ENCODE measurements around the gene CTSV. TPM values are rescaled to one million over a fixed set of nuclear protein-coding genes. Genes with fewer than 3 reads are reported as not detected.
"Not testable (repeated sequence)": the region's sequence is repeated elsewhere in the genome, so short reads cannot be mapped to it uniquely, and the experiment has no call there.

Gene CTSV
- polyA plus RNA-seq, 12 donors, result 0.43 to 2.6 (median 0.53) TPM; not detected in 2

GRCh38 chr9:97045300-97045699, 6.4 kb upstream of the CTSV start:
- DNase-seq, result no peak

- DNase-seq, result no peak
These were observed 3.0 kb upstream of the CTSV start for GRCh38 chr9:97041898-97042297.

GRCh38 chr9:97039514-97039860, 545 bp upstream of the CTSV start:
- no peak for DNase-seq

- DNase-seq, result not testable (repeated sequence)
These were observed 15.4 kb downstream of the CTSV start for GRCh38 chr9:97023505-97023904.

DNA sequence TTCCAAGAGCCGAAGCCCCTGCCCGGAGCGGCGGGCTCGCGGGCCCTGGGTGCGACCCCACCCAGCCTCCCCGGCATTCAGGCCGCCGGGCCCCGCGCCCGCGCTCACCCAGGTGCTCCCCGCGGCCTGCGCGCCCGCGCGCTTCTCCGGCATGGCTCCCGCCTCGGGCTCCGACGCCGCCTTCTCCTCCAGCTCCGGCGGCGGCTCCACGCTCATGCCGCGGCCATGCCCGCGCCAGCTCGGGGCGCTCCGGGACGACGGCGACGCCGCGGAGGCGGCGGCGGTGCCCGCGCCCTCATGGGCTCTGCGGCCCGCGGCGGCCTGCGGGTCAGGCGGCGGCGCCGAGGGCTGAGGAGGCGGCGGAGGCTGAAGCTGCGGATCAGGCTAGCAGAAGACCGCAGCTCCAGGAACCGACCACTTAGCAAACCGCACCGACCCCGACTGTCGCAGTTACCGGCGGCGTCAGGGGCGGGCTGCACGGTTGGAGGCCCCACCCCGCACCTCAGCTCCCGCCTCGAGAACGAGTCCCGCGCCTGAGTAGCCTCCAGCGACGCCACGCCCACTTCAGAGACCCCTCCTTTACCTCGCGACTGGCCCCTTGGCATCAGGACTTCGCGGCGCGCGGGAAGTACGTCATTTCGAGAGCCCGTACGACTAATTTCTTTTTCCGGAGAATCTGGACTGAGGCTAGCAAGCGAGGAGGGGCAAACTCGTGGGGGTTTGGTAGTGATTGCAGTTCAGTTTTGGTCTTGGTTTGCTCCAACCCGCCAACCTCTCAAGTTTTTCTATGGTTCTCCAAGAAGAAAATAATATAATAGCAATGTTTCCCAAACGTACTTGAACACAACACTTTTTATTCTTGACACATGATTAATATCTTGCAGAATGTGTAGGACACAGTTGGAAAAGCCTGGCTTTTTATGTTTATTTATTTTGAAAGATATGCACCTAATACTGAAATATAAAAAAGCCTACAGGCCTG, 25.5 kb downstream of the CTSV start:
- peak; percentile 63 for DNase-seq

DNA sequence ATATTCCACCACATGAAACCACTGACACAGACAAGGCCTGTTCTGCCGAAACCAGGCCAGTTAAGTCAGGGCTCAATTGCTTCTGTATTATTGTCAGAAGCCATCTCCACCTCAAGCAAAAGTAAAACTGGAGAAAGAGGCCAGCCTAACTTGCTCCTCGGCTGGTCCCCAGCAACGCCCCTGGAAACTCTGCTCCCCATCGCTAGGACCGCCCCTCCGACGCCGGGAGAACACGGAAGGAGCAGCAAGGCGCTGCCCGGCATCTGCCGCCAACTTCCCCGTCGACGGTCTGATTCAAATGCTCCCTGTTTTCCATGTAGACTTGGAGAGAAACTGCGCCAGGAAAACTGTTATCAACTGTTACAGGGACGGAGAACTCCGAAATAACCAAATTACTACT, 26.3 kb downstream of the CTSV start:
- DNase-seq, result peak; percentile 11

DNA sequence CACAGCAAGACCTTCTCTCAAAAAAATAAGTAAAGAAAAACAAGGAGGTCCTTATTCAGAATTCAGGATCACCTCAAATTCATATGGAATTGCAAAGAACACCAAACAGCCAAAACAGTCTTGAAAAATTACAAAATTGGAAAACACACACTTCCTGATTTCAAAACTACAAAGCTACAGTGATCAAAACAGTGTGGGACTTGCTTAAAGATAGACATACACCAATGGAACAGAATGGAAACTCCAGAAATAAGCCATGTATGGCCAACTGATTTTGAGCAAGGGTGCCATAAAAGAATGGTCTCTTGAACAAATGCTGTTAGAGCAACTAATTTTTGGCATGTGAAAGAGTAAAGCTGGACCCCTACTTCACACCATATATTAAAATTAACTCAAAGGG, 36.7 kb downstream of the CTSV start:
- DNase-seq, result not testable (repeated sequence)

DNA sequence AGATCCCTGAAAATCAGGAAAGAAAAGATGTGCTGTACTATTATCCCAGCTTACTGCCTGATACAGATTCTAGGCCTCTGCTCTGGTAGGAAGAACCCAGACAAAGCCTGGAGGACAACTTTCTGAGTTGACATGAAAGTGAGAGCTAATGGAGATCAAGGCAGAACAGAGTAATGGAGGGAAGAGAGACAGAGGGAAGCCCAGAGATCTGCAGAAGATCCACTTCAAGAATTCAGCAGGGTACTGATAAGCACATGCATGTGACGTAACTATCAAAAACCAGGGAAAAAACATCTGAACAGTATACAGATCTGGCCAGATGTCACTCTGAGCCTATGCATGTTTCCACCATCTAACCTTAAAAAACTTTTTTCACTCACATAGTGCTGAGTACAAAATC, 37.6 kb downstream of the CTSV start:
- DNase-seq, result not testable (repeated sequence)

- DNase-seq, result not testable (repeated sequence)
These were observed 38.7 kb downstream of the CTSV start for GRCh38 chr9:97000139-97000787.

GRCh38 chr9:96999733-97000132, 39.2 kb downstream of the CTSV start:
- DNase-seq, result not testable (repeated sequence)

DNA sequence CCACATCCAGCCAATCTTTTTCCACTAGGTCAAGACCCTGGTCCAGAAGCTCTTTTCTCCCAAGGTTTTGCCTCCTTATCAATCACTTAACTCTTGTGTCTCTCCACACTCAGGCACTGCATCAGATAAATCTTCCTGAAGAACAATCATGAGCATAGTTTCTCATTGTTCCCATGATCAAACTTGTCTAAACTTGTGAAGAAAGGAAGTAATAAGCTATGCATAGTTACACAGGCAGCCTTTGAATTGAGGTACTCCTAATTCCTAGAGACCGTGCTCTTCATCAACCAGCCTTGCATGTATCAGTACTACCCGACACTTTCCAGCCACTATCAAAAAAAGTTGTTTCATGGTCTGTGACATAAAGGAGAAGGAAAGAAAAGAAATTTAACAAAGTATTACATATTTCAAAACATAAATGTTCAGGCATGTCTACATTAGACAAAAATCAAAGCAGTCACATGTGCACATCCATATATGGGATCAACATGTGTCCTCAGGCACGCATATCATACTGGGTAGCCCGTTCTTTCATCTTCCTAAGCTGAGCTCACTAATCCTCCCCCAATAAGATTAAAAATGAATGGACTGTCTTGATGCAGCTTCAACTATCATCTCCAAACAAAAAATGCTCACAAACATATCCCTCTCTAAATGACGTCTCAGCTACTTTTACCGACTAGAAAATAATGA, 41.8 kb downstream of the CTSV start:
- DNase-seq, result not testable (repeated sequence)

- not testable (repeated sequence) for DNase-seq
These were observed 44.4 kb downstream of the CTSV start for GRCh38 chr9:96994531-96995016.

GRCh38 chr9:96992303-96992702, 46.6 kb downstream of the CTSV start:
- DNase-seq, result not testable (repeated sequence)

DNA sequence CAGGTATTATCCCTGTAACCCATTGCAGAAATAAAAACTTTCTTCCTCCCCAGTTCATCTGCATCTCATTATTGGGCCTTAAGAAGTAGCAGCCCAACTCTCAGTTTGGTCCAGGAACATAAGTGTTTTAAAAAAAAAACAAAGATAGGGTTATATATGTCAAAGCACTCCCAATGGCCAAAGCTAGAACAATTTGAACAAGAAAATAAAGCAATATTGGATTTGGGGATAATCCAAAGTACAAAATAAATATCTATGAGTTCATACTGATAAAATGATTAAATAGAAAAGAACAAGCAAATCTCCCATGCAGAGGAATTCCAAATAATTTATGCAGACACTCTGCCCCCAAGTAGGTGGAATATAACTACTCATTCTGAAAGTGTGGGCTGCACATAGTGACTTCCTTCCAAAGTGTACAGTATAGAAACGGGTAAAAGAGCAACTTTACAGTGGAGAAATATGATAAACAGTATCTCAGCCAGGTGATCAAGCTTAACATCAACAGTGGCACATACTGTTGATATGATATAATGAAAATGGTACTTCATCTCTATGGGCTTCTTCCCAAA, 49.1 kb downstream of the CTSV start:
- not testable (repeated sequence) for DNase-seq

GRCh38 chr9:96984887-96985286, 54.1 kb downstream of the CTSV start:
- not testable (repeated sequence) for DNase-seq

DNA sequence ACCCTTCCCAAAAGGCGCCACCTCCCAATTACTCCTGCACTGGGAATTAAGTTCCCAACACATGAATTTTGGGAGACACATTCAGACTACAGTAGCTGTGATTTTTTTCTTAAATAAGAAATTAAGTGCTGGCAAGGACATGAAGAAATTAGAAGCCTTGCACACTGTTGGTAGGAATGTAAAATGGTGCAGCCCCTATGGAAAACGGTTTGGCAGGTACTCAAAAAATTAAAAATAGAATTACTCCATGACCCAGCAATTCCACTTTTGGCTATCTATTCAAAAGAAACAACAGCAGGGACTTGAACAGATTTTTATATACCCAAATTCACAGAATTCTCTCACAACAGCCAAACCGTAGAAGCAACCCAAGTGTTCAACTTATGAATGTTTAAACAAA, 54.8 kb downstream of the CTSV start:
- DNase-seq, result not testable (repeated sequence)

DNA sequence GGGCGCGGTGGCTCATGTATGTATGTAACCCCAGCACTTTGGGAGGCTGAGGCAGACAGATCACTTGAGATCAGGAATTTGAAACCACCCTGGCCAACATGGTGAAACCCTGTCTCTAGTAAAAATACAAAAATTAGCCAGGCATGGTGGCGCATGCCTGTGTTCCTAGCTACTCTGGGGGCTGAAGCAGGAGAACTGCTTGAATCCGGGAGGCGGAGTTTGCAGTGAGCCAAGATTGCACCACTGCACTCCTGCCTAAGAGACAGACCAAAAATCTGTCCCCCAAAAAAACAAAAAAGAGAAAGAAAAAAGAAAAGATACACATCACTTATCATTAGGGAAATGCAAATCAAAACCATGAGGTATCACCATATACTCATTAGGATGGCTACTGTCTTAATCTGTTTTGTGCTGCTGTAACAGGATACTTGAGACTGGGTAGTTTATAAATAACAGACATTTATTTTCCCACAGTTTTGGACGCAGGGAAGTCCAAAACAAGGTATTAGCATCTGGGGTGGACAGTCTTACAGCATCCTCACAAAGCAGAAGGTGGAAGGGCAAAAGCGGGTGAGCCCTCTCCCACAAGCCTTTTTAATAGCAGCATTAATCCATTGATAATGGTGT, 55.3 kb downstream of the CTSV start:
- DNase-seq, result not testable (repeated sequence)
